Measurements from ENCODE around the gene ANKRD13C.

DNA sequence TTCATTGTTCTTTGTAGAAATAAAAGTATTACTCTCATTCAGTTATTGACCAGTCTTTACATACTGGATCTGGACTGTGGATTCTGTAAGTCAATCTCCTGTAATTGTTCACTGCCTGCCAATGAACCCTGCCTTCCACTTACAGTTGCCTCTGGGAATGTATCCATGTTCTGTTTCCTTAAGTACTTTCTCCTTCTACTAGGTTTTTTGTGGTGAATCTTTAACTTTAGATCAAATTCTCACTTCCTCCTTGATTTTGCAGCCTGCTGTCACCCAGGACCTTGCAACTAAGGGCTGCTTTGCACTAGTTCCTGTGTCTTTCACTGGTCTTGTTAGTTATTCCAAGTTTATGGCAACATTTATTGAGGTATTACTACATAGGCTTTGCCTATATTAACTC, 28.2 kb upstream of the ANKRD13C start:
- TF ChIP-seq, protein P1, sequence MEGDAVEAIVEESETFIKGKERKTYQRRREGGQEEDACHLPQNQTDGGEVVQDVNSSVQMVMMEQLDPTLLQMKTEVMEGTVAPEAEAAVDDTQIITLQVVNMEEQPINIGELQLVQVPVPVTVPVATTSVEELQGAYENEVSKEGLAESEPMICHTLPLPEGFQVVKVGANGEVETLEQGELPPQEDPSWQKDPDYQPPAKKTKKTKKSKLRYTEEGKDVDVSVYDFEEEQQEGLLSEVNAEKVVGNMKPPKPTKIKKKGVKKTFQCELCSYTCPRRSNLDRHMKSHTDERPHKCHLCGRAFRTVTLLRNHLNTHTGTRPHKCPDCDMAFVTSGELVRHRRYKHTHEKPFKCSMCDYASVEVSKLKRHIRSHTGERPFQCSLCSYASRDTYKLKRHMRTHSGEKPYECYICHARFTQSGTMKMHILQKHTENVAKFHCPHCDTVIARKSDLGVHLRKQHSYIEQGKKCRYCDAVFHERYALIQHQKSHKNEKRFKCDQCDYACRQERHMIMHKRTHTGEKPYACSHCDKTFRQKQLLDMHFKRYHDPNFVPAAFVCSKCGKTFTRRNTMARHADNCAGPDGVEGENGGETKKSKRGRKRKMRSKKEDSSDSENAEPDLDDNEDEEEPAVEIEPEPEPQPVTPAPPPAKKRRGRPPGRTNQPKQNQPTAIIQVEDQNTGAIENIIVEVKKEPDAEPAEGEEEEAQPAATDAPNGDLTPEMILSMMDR (IDR thresholded peaks at IDR 0.05; ENCODE audit: low read length) = no peak
- no peak for TF ChIP-seq EZH2phosphoT487 (IDR thresholded peaks at IDR 0.05; ENCODE audit: low read length)
- TF ChIP-seq EZH2 (optimal IDR thresholded peaks at IDR 0.05; ENCODE audit: low read depth, low read length) = no peak

Data from MM.1S (cell line).